Thoracic aorta (tissue), 2 donors: ENCODE results near the gene STK39. TPM values are rescaled to one million over a fixed set of nuclear protein-coding genes. Genes with fewer than 3 reads are reported as not detected.

Experiments
- ATAC-seq: fragments of 150-250 bp; one replicate; pipeline ENCODE4 v1.8.0; 2017; ENCODE audit warnings: low read depth; ENCODE audit not compliant: insufficient number of reproducible peaks, low FRiP score
- DNase-seq: peaks from one replicate; pipeline ENCODE4 v3.0.0-alpha.2; 2020; ENCODE audit warnings: low spot score
- H3K27ac ChIP-seq, 2 donors: fragments of 200-600 bp; sonication (generic); 1 replicate in 1 of 2; 2 replicates in 1 of 2; pipeline ENCODE4 v1.5.1; 2016; ENCODE audit warnings: mild to moderate bottlenecking in 2 of 2, moderate library complexity in 2 of 2
- H3K27me3 ChIP-seq: fragments of 200-600 bp; sonication (generic); replicated peaks from 2 replicates; pipeline ENCODE4 v1.6.0; 2016; ENCODE audit warnings: mild to moderate bottlenecking; ENCODE audit not compliant: insufficient read depth
- H3K36me3 ChIP-seq: fragments of 200-600 bp; sonication (generic); one replicate; pipeline ENCODE4 v1.5.1; 2016
- H3K4me1 ChIP-seq, 2 donors: fragments of 200-600 bp; sonication (generic); 1 replicate in 1 of 2; 2 replicates in 1 of 2; pipeline versions ENCODE4 v1.5.1 to v1.6.0; 2016; ENCODE audit warnings: low read depth in 2 of 2, mild to moderate bottlenecking in 1 of 2; ENCODE audit not compliant: control insufficient read depth in 1 of 2
- H3K4me3 ChIP-seq: fragments of 200-600 bp; sonication (generic); 2 replicates; pipeline ENCODE4 v1.5.1; 2016; ENCODE audit warnings: mild to moderate bottlenecking
- H3K9me3 ChIP-seq: fragments of 200-600 bp; sonication (generic); 2 replicates; pipeline ENCODE4 v1.5.1; 2016
- CTCF ChIP-seq: fragments of 200-600 bp; sonication (generic); IDR thresholded peaks from one replicate; pipeline ENCODE4 v1.5.1; 2019; ENCODE audit warnings: antibody characterized with exemption
- total RNA-seq, 2 donors: library from RNA; depleted of rRNA; stranded (reverse); fragments of >200 nt; gene quantifications; one replicate each; pipeline versions ENCODE4 v1.1.0 to v1.2.3, GENCODE V29; 2016

Gene STK39
- total RNA-seq, 2 donors from 2014 or later = 11.5 to 18.5 TPM

- no peak for TF ChIP-seq CTCF
- ATAC-seq (no peak), DNase-seq (no peak)
- Histone ChIP-seq H3K27me3 (no peaks in the 10 kb centered on the region), H3K4me1 (peaks cover 0 to 2% of the 10 kb centered on the region in 2 donors), H3K36me3 (no peaks in the 10 kb centered on the region), H3K27ac (no peak overlapping the region), H3K4me3 (no peak overlapping the region), H3K9me3 (no peaks in the 10 kb centered on the region)
Observed at GRCh38 chr2:168146892-168147810, 100.2 kb downstream of the STK39 start.

GRCh38 chr2:168145426-168146310 is 101.7 kb downstream of the STK39 start:
- no peak overlapping the region for H3K27ac ChIP-seq
- ATAC-seq (no peak), DNase-seq (no peak)
- H3K36me3 ChIP-seq = no peaks in the 10 kb centered on the region
- peaks cover 0 to 2% of the 10 kb centered on the region in 2 donors for H3K4me1 ChIP-seq
- H3K4me3 ChIP-seq = no peak overlapping the region
- no peak for TF ChIP-seq CTCF
- H3K9me3 ChIP-seq = no peaks in the 10 kb centered on the region
- H3K27me3 ChIP-seq = no peaks in the 10 kb centered on the region

GRCh38 chr2:168145011-168145410 is 102.4 kb downstream of the STK39 start:
- Histone ChIP-seq H3K9me3 (no peaks in the 10 kb centered on the region), H3K27me3 (no peaks in the 10 kb centered on the region), H3K4me3 (no peak overlapping the region), H3K36me3 (no peaks in the 10 kb centered on the region), H3K27ac (no peak overlapping the region), H3K4me1 (peaks cover 2% of the 10 kb centered on the region in 2 donors)
- TF ChIP-seq CTCF = no peak
- ATAC-seq (no peak), DNase-seq (no peak)

- peaks cover 2 to 7% of the 10 kb centered on the region in 2 donors for H3K4me1 ChIP-seq
- no peak for TF ChIP-seq CTCF
- H3K27ac ChIP-seq = no peak overlapping the region
- ATAC-seq (no peak), DNase-seq (no peak)
- H3K9me3 ChIP-seq = no peaks in the 10 kb centered on the region
- no peaks in the 10 kb centered on the region for H3K36me3 ChIP-seq
- H3K27me3 ChIP-seq = no peaks in the 10 kb centered on the region
- H3K4me3 ChIP-seq = no peak overlapping the region
Observed at GRCh38 chr2:168143813-168144212, 103.6 kb downstream of the STK39 start.

GRCh38 chr2:168140892-168141291 is 106.5 kb downstream of the STK39 start:
- ATAC-seq = no peak
- Histone ChIP-seq H3K27me3 (no peaks in the 10 kb centered on the region), H3K9me3 (no peaks in the 10 kb centered on the region), H3K36me3 (no peaks in the 10 kb centered on the region), H3K4me1 (peaks cover 2 to 7% of the 10 kb centered on the region in 2 donors), H3K27ac (no peak overlapping the region), H3K4me3 (no peak overlapping the region)
- no peak for TF ChIP-seq CTCF
- DNase-seq = no peak
